ENCODE data around the gene TGFBR2. TPM values are rescaled to one million over a fixed set of nuclear protein-coding genes. Genes with fewer than 3 reads are reported as not detected.

The TGFBR2 gene
- total RNA-seq, 6 donors from 2014 or later: 82.8 to 385 (median 285) TPM

DNA sequence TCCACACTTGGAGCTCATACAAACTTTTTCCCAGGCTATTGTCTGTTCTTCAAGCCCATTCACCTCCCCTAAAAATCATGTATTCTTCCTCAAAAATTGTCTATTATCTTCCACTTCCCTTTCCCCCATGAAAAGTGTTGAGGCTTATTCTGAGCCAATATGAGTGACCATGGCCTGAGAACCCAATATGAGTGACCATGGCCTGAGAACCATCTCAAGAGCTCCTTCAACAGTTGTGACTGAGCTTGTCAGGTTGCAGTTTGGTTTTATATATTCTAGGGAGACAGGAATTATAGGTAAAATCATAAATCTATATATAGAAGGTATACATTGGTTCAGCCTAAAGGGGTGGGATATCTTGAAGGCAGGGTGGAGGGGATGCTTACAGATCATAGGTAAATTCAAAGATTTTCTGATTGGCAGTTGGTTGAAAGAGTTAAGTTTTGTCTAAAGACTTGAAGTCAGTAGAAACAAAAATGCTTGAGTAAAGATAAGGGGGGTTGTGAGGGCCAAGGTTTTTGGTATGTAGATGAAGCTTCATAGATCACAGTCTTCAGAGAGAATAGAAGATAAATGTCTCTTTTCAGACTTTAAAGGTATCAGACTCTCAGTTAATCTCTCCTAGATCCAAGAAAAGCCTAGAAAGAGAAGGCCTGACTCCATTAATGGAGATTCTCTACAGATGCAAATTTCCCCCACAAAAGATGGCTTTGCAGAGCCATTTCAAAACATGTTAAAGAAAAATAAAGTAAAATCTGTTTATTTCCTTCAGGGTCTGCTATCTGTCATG, 95.8 kb downstream of the TGFBR2 start:
- TF ChIP-seq, protein P1, sequence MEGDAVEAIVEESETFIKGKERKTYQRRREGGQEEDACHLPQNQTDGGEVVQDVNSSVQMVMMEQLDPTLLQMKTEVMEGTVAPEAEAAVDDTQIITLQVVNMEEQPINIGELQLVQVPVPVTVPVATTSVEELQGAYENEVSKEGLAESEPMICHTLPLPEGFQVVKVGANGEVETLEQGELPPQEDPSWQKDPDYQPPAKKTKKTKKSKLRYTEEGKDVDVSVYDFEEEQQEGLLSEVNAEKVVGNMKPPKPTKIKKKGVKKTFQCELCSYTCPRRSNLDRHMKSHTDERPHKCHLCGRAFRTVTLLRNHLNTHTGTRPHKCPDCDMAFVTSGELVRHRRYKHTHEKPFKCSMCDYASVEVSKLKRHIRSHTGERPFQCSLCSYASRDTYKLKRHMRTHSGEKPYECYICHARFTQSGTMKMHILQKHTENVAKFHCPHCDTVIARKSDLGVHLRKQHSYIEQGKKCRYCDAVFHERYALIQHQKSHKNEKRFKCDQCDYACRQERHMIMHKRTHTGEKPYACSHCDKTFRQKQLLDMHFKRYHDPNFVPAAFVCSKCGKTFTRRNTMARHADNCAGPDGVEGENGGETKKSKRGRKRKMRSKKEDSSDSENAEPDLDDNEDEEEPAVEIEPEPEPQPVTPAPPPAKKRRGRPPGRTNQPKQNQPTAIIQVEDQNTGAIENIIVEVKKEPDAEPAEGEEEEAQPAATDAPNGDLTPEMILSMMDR (IDR thresholded peaks at IDR 0.05): no peak
- TF ChIP-seq POLR2AphosphoS5 (IDR thresholded peaks at IDR 0.05) (no peak), POLR2A (IDR thresholded peaks at IDR 0.05) (no peak), EP300 (IDR thresholded peaks at IDR 0.05) (no peak)
- no peak for DNase-seq

DNA sequence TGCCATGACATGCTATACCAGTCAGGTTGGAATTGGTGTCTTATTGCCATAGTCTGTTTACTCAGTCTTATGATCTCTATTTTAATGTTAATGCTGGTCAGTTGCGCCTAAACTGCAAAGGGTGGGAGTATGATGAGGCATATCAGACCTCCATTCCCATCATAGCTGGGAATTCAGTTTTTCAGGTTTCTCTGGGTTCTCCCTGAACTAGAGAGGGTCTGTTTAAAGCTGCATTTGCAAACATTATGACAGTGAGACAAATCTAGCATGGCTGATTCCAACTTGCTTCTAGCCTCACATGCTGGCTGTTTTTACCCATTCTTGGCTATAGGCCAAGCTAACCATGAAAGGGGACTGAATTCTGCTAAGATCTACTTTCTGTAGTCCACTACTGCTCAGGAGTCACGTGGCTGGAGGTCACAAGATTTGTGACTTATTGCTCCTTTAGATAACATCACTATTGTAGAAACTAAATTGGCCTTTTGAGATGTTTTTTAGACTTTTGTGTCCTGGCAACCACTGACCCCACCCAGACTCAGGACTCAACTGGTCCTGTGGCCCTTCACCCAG, 96.5 kb downstream of the TGFBR2 start:
- Histone ChIP-seq H3K9me3 (peaks cover 0 to 5% (median 0%) of the 10 kb centered on the region in 4 donors), H3K4me3 (no peak overlapping the region), H3K27ac (no peak overlapping the region), H3K4me1 (no peaks in the 10 kb centered on the region), H3K27me3 (no peaks in the 10 kb centered on the region), H3K36me3 (peaks cover 0 to 10% (median 0%) of the 10 kb centered on the region in 4 donors)
- TF ChIP-seq EP300 (IDR thresholded peaks at IDR 0.05): no peak
- TF ChIP-seq POLR2AphosphoS5 (IDR thresholded peaks at IDR 0.05): no peak
- TF ChIP-seq, protein P1 (IDR thresholded peaks at IDR 0.05): no peak
- no peak for TF ChIP-seq POLR2A (IDR thresholded peaks at IDR 0.05)
- ATAC-seq (ENCODE audit: low FRiP score in 2 of 2): no peak
- DNase-seq: no peak
- 91 to 94% methylated on average over 2 of the region's 2 CpGs for WGBS, 2 donors

More for the DNA sequence above, 95.8 kb downstream of the TGFBR2 start:
- ATAC-seq (ENCODE audit: low FRiP score in 2 of 2): no peak
- Histone ChIP-seq H3K9me3 (peaks cover 0 to 5% (median 0%) of the 10 kb centered on the region in 4 donors), H3K4me3 (no peak overlapping the region), H3K27me3 (no peaks in the 10 kb centered on the region), H3K27ac (no peak overlapping the region), H3K4me1 (no peaks in the 10 kb centered on the region), H3K36me3 (peaks cover 0 to 10% (median 0%) of the 10 kb centered on the region in 4 donors)

DNA sequence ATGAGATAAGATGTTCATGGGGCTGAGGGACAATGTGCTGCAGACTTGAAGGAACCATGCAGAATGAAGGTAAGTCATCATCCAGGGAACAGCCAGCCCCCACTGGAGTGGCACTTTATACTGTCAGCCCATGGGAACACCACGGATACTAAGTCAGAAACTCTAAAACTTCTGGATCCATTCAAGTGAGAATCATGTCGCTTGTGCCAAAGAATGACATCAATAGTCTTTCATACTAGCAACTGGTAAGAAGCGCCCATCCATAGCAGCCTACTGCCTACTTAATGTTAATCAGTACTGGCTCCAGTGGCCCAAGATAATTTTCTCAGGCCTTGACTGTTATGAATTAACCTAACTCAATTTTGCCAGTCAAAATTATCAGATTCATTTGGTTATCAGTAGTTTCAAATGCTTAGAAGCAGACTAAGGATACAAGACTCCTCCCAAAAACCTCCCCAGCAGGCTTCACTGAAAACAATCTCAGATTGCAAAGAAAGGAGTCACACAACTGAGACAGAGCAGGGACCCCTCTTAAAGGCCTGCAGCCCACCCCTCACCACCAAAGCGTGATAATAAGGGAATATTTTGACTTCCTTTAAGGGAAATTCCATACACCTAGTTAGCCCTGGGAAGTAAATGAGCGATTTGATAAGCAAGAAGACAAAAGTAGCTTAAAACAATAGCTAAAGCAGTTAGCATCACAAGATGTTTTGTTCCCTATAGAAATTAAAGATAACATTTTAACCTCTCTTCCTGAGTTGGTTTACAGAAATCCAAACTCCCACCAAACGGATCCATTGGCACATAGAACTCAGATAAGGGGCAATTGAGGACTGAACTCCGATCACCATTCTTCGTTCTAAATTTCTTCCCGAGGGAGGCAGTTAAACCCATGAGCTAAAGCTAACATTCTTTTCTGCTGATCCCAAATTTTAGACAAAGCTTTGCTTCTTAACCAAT, 98.8 kb downstream of the TGFBR2 start:
- H3K27ac ChIP-seq: no peak overlapping the region
- peak in 1 of 2 donors; percentile 24 for ATAC-seq (ENCODE audit: low FRiP score in 2 of 2)
- no peak for DNase-seq
- no peak for TF ChIP-seq POLR2A (IDR thresholded peaks at IDR 0.05)
- WGBS, 2 donors: 73 to 74% methylated on average over 9 of the region's 9 CpGs
- no peak overlapping the region for H3K4me3 ChIP-seq
- H3K9me3 ChIP-seq: peaks cover 0 to 5% (median 0%) of the 10 kb centered on the region in 4 donors
- no peaks in the 10 kb centered on the region for H3K4me1 ChIP-seq
- no peaks in the 10 kb centered on the region for H3K36me3 ChIP-seq
- no peaks in the 10 kb centered on the region for H3K27me3 ChIP-seq

DNA sequence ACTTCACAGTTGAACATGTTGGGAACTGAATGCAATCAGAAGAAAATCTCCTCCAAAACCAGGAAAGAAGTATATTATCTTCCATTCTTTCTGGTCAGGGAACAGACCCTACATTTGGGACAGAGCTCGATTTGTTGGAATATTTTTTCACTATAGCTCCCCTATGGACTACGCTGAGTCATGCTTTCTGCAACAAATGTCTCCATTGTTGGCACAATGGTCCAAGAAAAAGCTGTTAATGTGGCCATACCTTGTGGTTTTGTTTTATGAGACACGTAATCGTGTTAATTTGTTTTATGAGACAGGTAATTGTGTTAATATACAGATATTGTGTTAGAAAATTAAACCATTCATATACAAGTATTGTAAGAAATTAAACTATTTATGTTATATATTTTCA, 101.4 kb downstream of the TGFBR2 start:
- Histone ChIP-seq H3K4me3 (no peak overlapping the region), H3K27ac (no peak overlapping the region), H3K9me3 (peaks cover 0 to 5% (median 0%) of the 10 kb centered on the region in 4 donors), H3K36me3 (no peaks in the 10 kb centered on the region), H3K27me3 (no peaks in the 10 kb centered on the region), H3K4me1 (no peaks in the 10 kb centered on the region)
- no peak for TF ChIP-seq EP300 (IDR thresholded peaks at IDR 0.05)
- no peak for TF ChIP-seq POLR2A (IDR thresholded peaks at IDR 0.05)
- no peak for TF ChIP-seq POLR2AphosphoS5 (IDR thresholded peaks at IDR 0.05)
- TF ChIP-seq, protein P1 (IDR thresholded peaks at IDR 0.05): no peak
- WGBS, 2 donors: 96 to 97% methylated on average over 4 of the region's 4 CpGs
- DNase-seq (no peak), ATAC-seq (ENCODE audit: low FRiP score in 2 of 2) (no peak)

DNA sequence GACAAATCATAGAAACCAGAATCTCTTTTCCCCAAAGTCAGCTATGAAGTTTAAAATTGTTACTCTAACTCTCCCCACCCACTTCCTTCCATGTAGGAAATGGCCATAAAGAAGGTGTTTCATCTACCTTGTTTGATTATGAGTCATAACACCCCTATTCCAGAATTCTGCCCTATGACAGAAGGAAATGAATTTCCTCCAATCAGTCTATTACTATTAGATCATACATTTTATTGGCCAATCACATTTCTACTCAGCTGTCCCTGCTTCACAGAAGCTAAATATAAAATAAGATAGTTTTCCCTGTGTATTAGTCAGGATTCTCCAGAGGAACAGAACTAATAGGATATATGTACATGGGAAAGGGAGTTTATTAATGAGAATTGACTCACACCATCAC, 102.1 kb downstream of the TGFBR2 start:
- no peak for DNase-seq
- H3K27ac ChIP-seq: no peak overlapping the region
- H3K36me3 ChIP-seq: no peaks in the 10 kb centered on the region
- TF ChIP-seq, protein P1 (IDR thresholded peaks at IDR 0.05): no peak
- TF ChIP-seq POLR2AphosphoS5 (IDR thresholded peaks at IDR 0.05): no peak
- no peak for TF ChIP-seq EP300 (IDR thresholded peaks at IDR 0.05)
- TF ChIP-seq POLR2A (IDR thresholded peaks at IDR 0.05): no peak
- no peaks in the 10 kb centered on the region for H3K27me3 ChIP-seq
- no peak overlapping the region for H3K4me3 ChIP-seq
- no peak for ATAC-seq (ENCODE audit: low FRiP score in 2 of 2)
- H3K9me3 ChIP-seq: no peaks in the 10 kb centered on the region
- no peaks in the 10 kb centered on the region for H3K4me1 ChIP-seq
